SHP77 treated with DMSO at 0.1 percent for 48 hours (cell line): Measurements from ENCODE around the gene MAP3K10.

Source experiments
- DNase-seq: peaks from one replicate; lab custom pipeline; 2025; lab: John Stamatoyannopoulos, UW

MAP3K10 gene

DNA sequence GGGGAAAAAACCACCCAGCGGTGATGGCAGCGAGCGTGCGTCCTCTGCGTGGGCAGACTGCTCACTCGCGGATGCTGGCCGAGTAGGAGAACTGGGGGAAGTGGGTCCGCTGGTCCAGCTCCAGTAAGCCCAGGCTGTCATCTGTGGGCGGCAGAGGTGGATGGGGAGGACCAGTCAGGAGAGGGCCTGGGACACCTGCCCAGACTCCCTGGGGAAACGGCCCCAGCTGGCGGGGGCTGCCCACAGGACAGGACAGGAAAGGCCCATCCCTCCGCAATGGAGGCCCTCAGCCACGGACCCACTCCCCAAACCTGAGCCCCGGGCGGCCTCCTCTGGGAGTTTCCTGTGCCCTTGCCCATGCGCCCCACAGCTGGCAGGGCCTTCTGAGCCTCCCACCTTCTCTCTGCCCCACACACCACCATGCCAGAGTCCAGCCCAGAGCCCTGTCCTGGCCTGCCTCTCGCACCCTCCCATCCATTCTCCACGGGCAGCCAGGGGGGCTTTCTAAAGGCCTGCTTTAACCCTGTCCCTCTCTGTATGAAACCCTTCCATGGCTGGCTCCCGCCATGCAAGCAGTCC, 42.7 kb downstream of the MAP3K10 start:
- DNase-seq, result no peak

DNA sequence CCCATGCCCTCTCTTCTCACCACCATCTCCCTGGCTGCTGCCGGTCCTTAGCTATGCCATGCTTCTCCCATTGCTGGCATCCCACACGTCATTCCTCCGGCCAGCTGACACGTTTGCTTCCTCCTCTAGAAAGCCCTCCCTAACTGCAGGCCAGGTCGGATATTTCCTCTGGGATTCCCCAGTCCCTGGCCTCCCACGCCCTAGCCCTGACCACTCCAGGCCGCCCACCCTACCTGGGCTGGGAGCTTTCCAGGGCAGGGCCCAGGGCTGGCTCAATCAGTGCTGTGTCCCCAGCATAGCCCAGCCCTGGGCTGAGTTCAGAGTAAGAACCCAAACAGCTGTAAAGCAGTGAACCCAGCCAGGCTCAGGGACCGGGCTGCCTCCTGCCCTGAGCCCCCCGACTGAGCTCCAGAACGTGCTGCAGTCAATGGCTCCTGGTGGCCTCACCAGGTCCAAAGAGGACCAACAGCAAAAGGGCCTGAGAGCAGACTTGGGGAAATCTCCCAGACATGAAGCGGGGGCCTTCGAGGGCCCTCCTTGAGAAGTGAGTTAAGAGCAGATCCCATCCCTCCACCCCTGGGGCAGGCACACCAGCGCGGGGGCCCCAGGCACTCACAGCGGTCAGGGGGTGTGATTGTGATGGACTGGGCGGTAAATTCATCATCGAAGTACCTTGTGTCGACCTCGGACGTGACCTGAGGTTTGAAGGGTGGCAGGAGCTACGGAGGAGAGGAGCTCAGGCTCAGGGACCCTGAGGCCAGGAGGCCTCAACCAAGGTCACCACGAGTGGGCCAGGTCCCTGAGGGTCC, 43.4 kb downstream of the MAP3K10 start:
- DNase-seq, result no peak

- no peak for DNase-seq
These were observed 44.2 kb downstream of the MAP3K10 start for GRCh38 chr19:40235238-40236025.

GRCh38 chr19:40236026-40236355, 44.8 kb downstream of the MAP3K10 start:
- DNase-seq, result no peak

GRCh38 chr19:40236366-40236765, 45.1 kb downstream of the MAP3K10 start:
- DNase-seq, result no peak

- no peak for DNase-seq
These were observed 46.6 kb downstream of the MAP3K10 start for GRCh38 chr19:40237791-40238190.

DNA sequence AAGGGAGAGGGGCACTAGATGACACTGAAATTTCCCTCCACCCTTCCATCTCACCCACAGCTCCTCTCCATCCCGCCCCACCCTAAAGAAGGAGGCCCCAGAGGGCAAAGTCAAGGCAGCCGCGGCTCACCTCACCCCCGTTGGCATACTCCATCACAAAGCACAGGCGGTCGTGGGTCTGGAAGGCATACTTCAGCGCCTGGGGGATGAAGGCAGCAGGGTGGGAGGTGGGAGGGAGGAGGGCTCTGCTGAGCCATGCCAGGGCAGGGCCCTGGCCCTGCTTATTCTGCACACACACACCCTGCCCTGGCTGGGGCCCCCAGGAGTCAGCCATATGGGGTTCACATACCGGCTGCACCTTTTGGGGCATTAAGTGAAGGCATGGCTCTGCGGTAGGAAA, 47.5 kb downstream of the MAP3K10 start:
- no peak for DNase-seq

DNA sequence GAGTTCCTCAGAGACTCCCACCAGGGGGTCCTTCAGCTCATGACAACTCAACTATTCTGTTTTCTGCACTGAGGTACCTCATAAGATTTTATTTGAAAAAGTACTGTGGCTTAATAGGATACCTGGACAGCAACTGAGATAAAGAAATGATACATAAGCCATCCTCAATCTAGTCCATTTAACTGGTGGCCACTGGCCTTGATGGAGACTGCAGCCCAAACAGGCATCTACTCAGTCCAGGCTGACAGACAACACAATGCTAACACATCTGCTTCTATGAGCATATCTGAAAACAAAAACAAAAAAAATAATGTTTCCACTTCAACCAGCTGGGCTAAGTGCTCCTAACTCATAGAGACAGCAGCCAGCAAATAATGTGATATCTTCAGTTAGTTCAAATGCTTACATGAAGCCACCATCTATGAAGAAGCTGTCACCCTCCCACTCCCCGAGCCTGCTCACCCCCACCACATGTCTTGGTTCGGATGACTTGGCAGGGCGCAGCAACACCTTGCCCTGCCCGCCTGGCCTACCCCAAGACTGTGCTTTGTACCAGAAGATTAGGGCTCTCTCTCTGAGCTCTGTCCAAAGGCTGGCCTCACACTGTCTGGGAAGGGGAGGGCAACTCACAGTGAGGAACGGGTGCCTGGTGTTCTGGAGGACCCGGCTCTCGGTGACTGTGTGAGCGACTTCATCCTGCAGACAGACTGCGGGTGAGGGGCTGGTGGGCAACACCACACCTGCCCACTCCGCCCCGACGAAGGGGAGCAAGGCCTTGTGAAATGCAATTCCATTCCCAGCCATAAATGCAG, 48.4 kb downstream of the MAP3K10 start:
- no peak for DNase-seq

GRCh38 chr19:40240332-40240731, 49.1 kb downstream of the MAP3K10 start:
- DNase-seq, result no peak

- no peak for DNase-seq
These were observed 50.0 kb downstream of the MAP3K10 start for GRCh38 chr19:40241125-40241808.

DNA sequence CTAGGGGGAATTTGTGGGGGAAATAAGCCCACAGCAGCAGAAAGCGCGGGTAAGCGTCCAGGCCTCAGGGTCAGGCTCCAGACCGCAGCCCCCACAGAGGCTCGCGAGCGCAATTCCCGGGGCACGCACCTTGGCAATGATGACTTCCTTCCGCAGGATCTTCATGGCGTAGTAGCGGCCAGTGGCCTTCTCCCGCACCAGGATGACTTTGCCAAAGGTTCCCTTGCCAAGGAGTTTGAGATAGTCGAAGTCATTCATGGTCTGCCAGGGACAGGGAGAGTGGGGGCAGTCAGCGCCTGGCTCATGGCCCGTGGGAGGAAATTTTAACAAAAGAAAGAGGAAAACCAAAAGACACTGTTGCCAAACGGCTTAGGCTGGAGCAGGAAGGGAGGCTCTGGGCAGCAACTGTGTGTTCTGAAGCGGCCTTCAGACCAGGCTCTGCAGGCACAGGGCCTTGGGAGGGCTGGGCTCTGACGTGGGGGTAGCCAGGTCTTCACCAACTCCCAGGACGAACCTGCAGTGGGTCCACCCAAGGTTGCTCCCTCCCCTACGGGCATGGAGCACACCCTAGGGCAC, 50.7 kb downstream of the MAP3K10 start:
- DNase-seq, result no peak

DNA sequence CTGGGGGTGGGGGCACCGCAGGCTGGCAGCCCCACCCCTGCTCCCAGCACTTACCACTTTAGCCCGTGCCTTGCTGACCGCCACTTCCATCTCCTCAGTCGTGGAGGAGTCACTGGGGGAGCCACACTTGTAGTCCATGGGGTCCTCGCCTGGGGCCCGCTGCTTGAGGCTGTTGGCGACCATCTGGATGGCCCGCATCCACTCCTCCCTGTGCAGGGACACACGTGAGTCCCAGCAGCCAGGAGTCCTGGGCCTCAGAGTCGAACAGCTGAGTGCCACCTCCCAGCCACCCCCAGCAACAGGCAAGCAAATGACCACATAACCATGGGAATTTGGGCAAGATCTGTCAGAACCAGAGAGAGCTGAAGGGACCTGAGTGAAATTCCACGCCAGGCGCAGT, 51.3 kb downstream of the MAP3K10 start:
- DNase-seq, result no peak

DNA sequence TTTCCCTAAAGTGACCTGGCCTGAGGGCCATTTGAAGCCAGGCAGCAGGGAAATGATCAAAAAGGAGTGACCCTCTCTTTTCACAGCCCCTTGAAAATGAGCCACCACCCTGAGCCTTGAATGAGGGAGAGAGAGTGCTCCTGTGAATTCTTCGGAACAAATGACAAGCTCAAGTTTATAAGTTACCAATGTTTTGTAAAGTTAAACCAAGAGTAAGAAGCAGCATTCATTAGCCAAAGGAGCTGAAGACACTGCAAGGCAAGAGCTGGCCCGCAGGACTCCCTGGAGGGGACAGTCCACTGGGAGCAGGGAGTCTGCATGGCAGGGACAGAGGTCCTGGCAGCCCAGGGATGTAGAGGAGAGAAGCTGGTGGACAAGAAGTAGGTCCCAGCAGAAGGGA, 52.0 kb downstream of the MAP3K10 start:
- DNase-seq, result no peak

- DNase-seq, result no peak
These were observed 53.5 kb downstream of the MAP3K10 start for GRCh38 chr19:40244579-40245317.

DNA sequence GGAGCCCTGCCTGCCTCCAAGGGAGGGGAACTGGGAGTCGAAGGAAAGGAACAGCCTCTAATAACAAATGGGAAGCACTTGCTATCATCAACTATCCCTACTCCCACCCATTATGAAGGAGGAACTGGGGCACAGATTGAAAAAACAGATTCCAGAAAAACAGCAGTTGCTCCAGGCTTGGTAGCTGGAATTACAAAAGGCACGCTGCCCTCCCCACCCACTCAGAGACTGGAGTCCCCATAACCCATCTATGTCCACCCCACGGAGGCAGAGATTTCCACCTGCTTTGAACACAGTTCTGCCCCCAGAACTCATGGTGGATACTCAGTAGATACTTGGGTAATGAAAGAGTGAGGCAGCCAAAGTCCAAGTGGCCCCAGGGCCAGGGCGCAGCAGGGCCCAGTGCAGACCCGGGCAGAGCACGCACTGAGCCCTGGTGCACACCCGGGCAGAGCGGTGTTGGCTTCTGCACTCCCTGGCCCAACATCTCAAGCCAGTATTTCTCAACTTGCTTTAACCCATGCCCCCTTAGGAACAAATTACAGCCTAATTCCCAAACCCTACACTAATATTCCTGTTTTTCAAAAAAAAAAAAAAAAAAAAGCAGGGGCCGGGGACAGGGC, 54.4 kb downstream of the MAP3K10 start:
- DNase-seq, result no peak

DNA sequence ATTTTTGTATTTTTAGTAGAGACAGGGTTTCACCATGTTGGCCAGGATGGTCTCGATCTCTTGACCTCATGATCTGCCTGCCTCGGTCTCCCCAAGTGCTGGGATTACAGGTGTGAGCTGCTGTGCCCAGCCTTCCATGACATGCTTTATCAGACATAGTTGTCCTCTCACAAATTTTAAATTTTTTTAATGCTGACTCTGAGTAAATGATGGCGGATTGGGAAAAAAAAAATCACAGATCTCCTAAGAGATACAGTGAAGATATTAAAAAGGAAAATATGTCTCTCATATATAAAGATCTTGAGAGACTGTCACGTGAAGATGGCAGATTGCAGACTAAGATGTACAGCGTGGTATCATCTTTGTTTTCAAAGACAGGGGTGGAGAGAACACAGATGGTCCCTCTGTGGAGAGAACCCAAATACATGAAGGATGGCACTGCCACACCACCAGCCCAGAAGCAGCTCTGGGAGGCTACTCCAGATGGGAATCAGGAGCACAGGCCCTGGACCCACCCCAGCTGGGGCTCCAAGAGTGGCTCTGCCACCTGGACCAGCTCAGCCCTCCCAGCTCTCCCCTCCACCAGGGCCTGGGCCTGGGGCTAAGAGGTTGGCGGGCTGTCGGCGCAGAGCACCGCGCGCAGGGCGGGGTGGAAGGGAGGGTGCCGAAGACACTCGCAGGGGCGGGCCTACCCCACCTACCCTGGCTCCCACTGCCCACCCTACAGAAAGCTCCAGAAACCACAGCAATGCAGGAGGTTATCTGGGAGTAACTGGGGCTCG, 55.3 kb downstream of the MAP3K10 start:
- DNase-seq, result no peak

DNA sequence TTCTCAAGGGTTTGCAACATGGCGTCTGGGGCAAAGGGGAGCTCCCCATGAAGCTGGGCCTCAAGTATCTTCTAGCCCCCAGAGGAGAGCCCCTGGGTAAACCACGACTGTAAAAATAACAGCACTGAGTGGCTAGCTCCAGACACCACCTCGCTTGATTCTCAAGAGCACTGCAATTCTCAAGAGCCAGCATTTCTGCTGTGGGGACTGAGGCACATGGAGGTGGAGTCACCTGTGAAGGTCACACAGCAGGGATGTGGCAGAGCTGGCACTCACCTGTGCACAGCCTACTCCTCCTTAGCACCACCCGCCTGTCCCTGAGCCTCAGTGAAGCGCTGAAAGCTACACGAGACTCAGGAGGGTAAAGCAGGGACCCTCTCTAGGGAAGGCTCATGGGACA, 56.0 kb downstream of the MAP3K10 start:
- no peak for DNase-seq

GRCh38 chr19:40247735-40248262, 56.6 kb downstream of the MAP3K10 start:
- DNase-seq, result no peak

GRCh38 chr19:40249201-40249600, 58.0 kb downstream of the MAP3K10 start:
- no peak for DNase-seq
